K562 (cell line): ENCODE results near the gene KCNH2. TPM values are rescaled to one million over a fixed set of nuclear protein-coding genes. Genes with fewer than 3 reads are reported as not detected.

ENCODE experiments used
- ATAC-seq: fragments of 200-7000 bp; cut with Tn5 transposase; 3 replicates; pipeline ENCODE4 v1.9.1; 2020; ENCODE audit warnings: moderate library complexity
- BruUV-seq: library from RNA; stranded (reverse); fragments of 400-500 nt; replicated peaks from 2 replicates; lab custom pipeline; 2021; lab: Mats Ljungman, UMichigan
- CTCF ChIA-PET: fragments of 300-600 bp; formaldehyde crosslinking; extraction: SDS; loops from one replicate; lab custom pipeline; 2021; ENCODE audit warnings: low intra/inter-chr PET ratio; lab: Yijun Ruan, JAX
- POLR2A ChIA-PET: fragments of 300-600, 350-650 bp; sonication (Branson Sonifier 250); formaldehyde crosslinking; extraction: SDS; loops from one replicate; lab custom pipeline; 2021; ENCODE audit warnings: antibody characterized with exemption, inconsistent platforms; lab: Yijun Ruan, JAX
- DNase-seq, 4 experiments: peaks; one replicate each; pipeline versions ENCODE4 v3.0.0 to v3.0.0-alpha.2; 2011 to 2018; ENCODE audit warnings: low spot score in 3 of 4, mixed read lengths in 3 of 4; ENCODE audit errors: extremely low read depth in 1 of 4
- FAIRE-seq: peaks from 2 replicates; lab custom pipeline; 2011; peaks lifted over from hg19 to GRCh38; lab: Jason Lieb, UNC
- H2AFZ ChIP-seq: 2 replicates; pipeline ENCODE4 v1.6.0; 2011; ENCODE audit warnings: low read depth, low read length, control low read depth, inconsistent platforms
- H3K27ac ChIP-seq: fragments of 200-600 bp; 3 replicates; pipeline ENCODE4 v1.8.0; 2011; ENCODE audit warnings: low read depth, mild to moderate bottlenecking, control low read depth, inconsistent platforms, low read length, moderate library complexity, mixed read lengths; ENCODE audit errors: extremely low read depth
- H3K27me3 ChIP-seq, 2 experiments: fragments of 300-600 bp in 1 of 2; 2 replicates in 1 of 2; 3 replicates in 1 of 2; pipeline versions ENCODE4 v1.6.0 to v1.8.0; 2011; ENCODE audit warnings: inconsistent platforms in 2 of 2, low read length in 2 of 2, mild to moderate bottlenecking in 1 of 2, mixed read lengths in 1 of 2, moderate library complexity in 1 of 2; ENCODE audit not compliant: control insufficient read depth in 2 of 2, insufficient read depth in 2 of 2
- H3K36me3 ChIP-seq: fragments of 300-600 bp; 3 replicates; pipeline ENCODE4 v1.8.0; 2011; ENCODE audit warnings: mild to moderate bottlenecking, low read length, inconsistent platforms; ENCODE audit not compliant: control insufficient read depth, insufficient read depth
- H3K4me1 ChIP-seq, 2 experiments: fragments of 200-600 bp in 1 of 2; replicated peaks in 1 of 2; 2 replicates in 1 of 2; 3 replicates in 1 of 2; pipeline versions ENCODE4 v1.5.1 to v1.8.0; 2011; ENCODE audit warnings: inconsistent platforms in 2 of 2, low read length in 2 of 2, mild to moderate bottlenecking in 1 of 2, mixed read lengths in 1 of 2, moderate library complexity in 1 of 2; ENCODE audit not compliant: control insufficient read depth in 2 of 2, insufficient read depth in 2 of 2
- H3K4me2 ChIP-seq: 2 replicates; pipeline ENCODE4 v1.6.1; 2011; ENCODE audit warnings: low read length, control low read depth, inconsistent platforms, mixed read lengths; ENCODE audit not compliant: insufficient read depth
- H3K4me3 ChIP-seq: fragments of 200-600 bp; sonication (generic), shearing (Covaris generic); 2 replicates; pipeline ENCODE4 v1.5.1; 2016; ENCODE audit warnings: control low read depth, inconsistent platforms
- H3K79me2 ChIP-seq: fragments of 200-600 bp; 3 replicates; pipeline ENCODE4 v1.8.0; 2011; ENCODE audit warnings: low read length, inconsistent platforms; ENCODE audit not compliant: control insufficient read depth, insufficient read depth
- H3K9ac ChIP-seq, 2 experiments: 2 replicates each; pipeline versions ENCODE4 v1.6.0 to v1.6.1; 2011; ENCODE audit warnings: low read depth in 2 of 2, low read length in 2 of 2, control low read depth in 1 of 2, inconsistent platforms in 1 of 2, mild to moderate bottlenecking in 1 of 2, mixed read lengths in 1 of 2; ENCODE audit not compliant: insufficient read depth in 1 of 2
- H3K9me1 ChIP-seq: one replicate; pipeline ENCODE4 v1.6.0; 2011; ENCODE audit warnings: inconsistent platforms, mild to moderate bottlenecking, low read length, moderate library complexity; ENCODE audit not compliant: control insufficient read depth, insufficient read depth
- H3K9me3 ChIP-seq: replicated peaks from 2 replicates; pipeline ENCODE4 v1.5.1; 2011; ENCODE audit warnings: low read depth, low read length, inconsistent platforms; ENCODE audit not compliant: control insufficient read depth, insufficient read depth
- H4K20me1 ChIP-seq: replicated peaks from 2 replicates; pipeline ENCODE4 v1.6.1; 2011; ENCODE audit warnings: low read length, inconsistent platforms, mixed read lengths; ENCODE audit not compliant: control insufficient read depth, insufficient read depth
- BRF1 ChIP-seq: IDR thresholded peaks from 3 replicates; pipeline ENCODE4 v1.6.1; 2011; ENCODE audit warnings: borderline replicate concordance, mild to moderate bottlenecking; ENCODE audit not compliant: insufficient read length; ENCODE audit errors: extremely low read depth
- HBP1 ChIP-seq: fragments of 450-650 bp; formaldehyde crosslinking; IDR thresholded peaks from 2 replicates; pipeline ENCODE4 v1.4.0; 2022; ENCODE audit warnings: missing genetic modification characterization
- MAFG ChIP-seq: fragments of 450-650 bp; conservative IDR thresholded peaks from 2 replicates; pipeline ENCODE4 v1.6.1; 2016; ENCODE audit warnings: missing genetic modification characterization, missing compliant biosample characterization
- RBBP5 ChIP-seq: fragments of 200-600 bp; sonication (generic); IDR thresholded peaks from 2 replicates; pipeline ENCODE4 v1.6.1; 2012; ENCODE audit warnings: borderline replicate concordance, mild to moderate bottlenecking, low read length, control low read depth, inconsistent platforms; ENCODE audit not compliant: insufficient read depth, poor library complexity, severe bottlenecking
- RBFOX2 ChIP-seq: fragments of 200-400 bp; formaldehyde crosslinking; IDR thresholded peaks from 2 replicates; pipeline ENCODE4 v1.6.1; 2017; ENCODE audit warnings: low read depth, mild to moderate bottlenecking, low read length, moderate library complexity
- SIN3B ChIP-seq: fragments of 450-650 bp; IDR thresholded peaks from 2 replicates; pipeline ENCODE4 v1.6.1; 2017; ENCODE audit warnings: low read depth, mild to moderate bottlenecking, moderate library complexity
- TARDBP ChIP-seq: fragments of 450-650 bp; IDR thresholded peaks from 2 replicates; pipeline ENCODE4 v1.6.1; 2016
- ZBTB43 ChIP-seq: sonication (generic); formaldehyde crosslinking; IDR thresholded peaks from 2 replicates; pipeline ENCODE4 v1.8.0; 2023; ENCODE audit warnings: mild to moderate bottlenecking, missing genetic modification reagents
- ZNF3 ChIP-seq: fragments of 250-450 bp; sonication (Bioruptor Pico); IDR thresholded peaks from 2 replicates; pipeline ENCODE4 v1.5.0; 2021; ENCODE audit warnings: mild to moderate bottlenecking, moderate library complexity
- ZNF518B ChIP-seq: fragments of 250-450 bp; sonication (Bioruptor Pico); IDR thresholded peaks from 2 replicates; pipeline ENCODE4 v1.5.0; 2021; ENCODE audit warnings: mild to moderate bottlenecking, moderate library complexity
- WGBS: fragments of 100-300 bp; shearing (Covaris generic); methylation state at CpG from one replicate; pipeline ENCODE4 v1.1.6; 2016; ENCODE audit warnings: low coverage, mixed read lengths; ENCODE audit not compliant: insufficient coverage; ENCODE audit errors: missing lambda C conversion rate; 5-methylcytosine and 5-hydroxymethylcytosine counted together
- in situ Hi-C: fragments of 300-500 bp; cut with MboI; formaldehyde crosslinking; loops from 4 replicates; pipeline ENCODE4 v1.15.0; 2018; ENCODE audit warnings: inconsistent platforms, mixed read lengths
- intact Hi-C: fragments of 100-400 bp; cut with micrococcal nuclease; formaldehyde crosslinking; loops from 2 replicates; pipeline ENCODE4 v1.14.2; 2022
- polyA plus RNA-seq, 8 experiments: library from polyadenylated mRNA; depleted of rRNA in 4 of 8; stranded (reverse) in 5 of 8; unstranded in 3 of 8; fragments of >200 nt; fragmentation: Nextera tagmentation in 2 of 8; fragmentation: Illumina TruSeq in 1 of 8; extraction: Ambion mirVana in 2 of 8; extraction: Trizol in 1 of 8; gene quantifications; 2 replicates each; pipeline versions ENCODE4 v1.2.1 to v1.2.3, GENCODE V29; 2011 to 2014; ENCODE audit warnings: inconsistent platforms in 1 of 8, missing spikeins in 1 of 8
- total RNA-seq, 7 experiments: library from RNA; depleted of rRNA in 6 of 7; stranded (reverse); fragments of >200 nt in 6 of 7; fragmentation: Illumina TruSeq in 2 of 7; extraction: Trizol in 2 of 7; gene quantifications; 2 replicates each; pipeline versions ENCODE4 v1.2.1 to v1.2.3, GENCODE V29; 2011 to 2021; ENCODE audit warnings: low replicate concordance in 1 of 7

KCNH2 gene
- total and polyA plus RNA-seq, 9 of the 15 experiments (the other 6 are each of a cell fraction or from before 2014, with no cell fraction given), result 18.1 to 368 (median 218) TPM

- TF ChIP-seq RBFOX2, result 0 out of 2 replicates have a peak, but pooled peaks have one; percentile 10
- no peak for TF ChIP-seq MAFG (tag)
- TF ChIP-seq RBBP5, result peak; percentile 64
- TF ChIP-seq TARDBP, result no peak
- TF ChIP-seq SIN3B, result 0 out of 2 replicates have a peak, but pooled peaks have one; percentile 29
- no peak for TF ChIP-seq ZNF3 (CRISPR knock-in tag)
These were observed 567 bp downstream of the KCNH2 start (continued) for GRCh38 chr7:150977382-150978125.

- 9% methylated on average over 13 of the region's 13 CpGs for WGBS
- Histone ChIP-seq H3K27ac (peak overlapping the region; percentile 60), H2AFZ (peak overlapping the region; percentile 69), H3K4me2 (peak overlapping the region; percentile 94), H3K36me3 (peaks cover 20% of the 10 kb centered on the region; the same call in 2 of the 3 replicates), H3K79me2 (peaks cover 28% of the 10 kb centered on the region), H3K9me1 (no peaks in the 10 kb centered on the region), H3K9me3 (no peaks in the 10 kb centered on the region), H4K20me1 (peaks cover 9% of the 10 kb centered on the region; the same call in 1 of the 2 replicates), H3K4me3 (peak overlapping the region; percentile 45), H3K27me3 (peaks cover 19 to 21% of the 10 kb centered on the region in 2 experiments), H3K4me1 (peaks cover 39 to 77% of the 10 kb centered on the region in 2 experiments), H3K9ac (peak overlapping the region; percentile 57 to 90)
- intact Hi-C loops (loop anchor here (2.0 kb wide), 1 partner anchor 14 kb away; no protein-coding TSS in a partner anchor), in situ Hi-C loops (no loop called here)
- FAIRE-seq (peak; percentile 86), DNase-seq (peak; percentile 82 to 89 (median 84)), ATAC-seq (peak; percentile 60)
- ChIA-PET POLR2A (interaction anchor here (0.8 to 1.4 kb wide), 6 partner anchors 9 to 79 kb away, joined by 3 to 6 read pairs (median 4); no protein-coding TSS in a partner anchor), CTCF (interaction anchor here (0.7 kb wide), 1 partner anchor 129 kb away, joined by 3 read pairs; no protein-coding TSS in a partner anchor)
- TSS peak; percentile 75 for BruUV-seq
- TF ChIP-seq HBP1 (CRISPR knock-in tag), result no peak
- TF ChIP-seq ZNF518B (CRISPR knock-in tag), result no peak
- TF ChIP-seq BRF1, result no peak
- TF ChIP-seq ZBTB43 (CRISPR knock-in tag), result no peak; the same call in 1 of the 2 replicates
These were observed 1.4 kb downstream of the KCNH2 start for GRCh38 chr7:150976529-150977381.
